Naive thymus-derived CD4-positive, alpha-beta T cell (primary cell): Measurements from ENCODE around the gene LBHD2. TPM values are rescaled to one million over a fixed set of nuclear protein-coding genes. Genes with fewer than 3 reads are reported as not detected.

Experiments used
- ATAC-seq: fragments of 150-1000 bp; cut with Tn5 transposase; 2 replicates; pipeline ENCODE4 v1.10.0; 2021; ENCODE audit warnings: mild to moderate bottlenecking, moderate library complexity
- CTCF ChIA-PET: fragments of 350-600 bp; sonication (Branson Sonifier 250); formaldehyde crosslinking; loops from one replicate; lab custom pipeline; 2021; ENCODE audit warnings: antibody characterized with exemption; lab: Charles Lee
- POLR2A ChIA-PET: fragments of 350-600 bp; sonication (Branson Sonifier 250); formaldehyde crosslinking; loops from one replicate; lab custom pipeline; 2021; ENCODE audit warnings: antibody characterized with exemption, inconsistent platforms; lab: Charles Lee
- DNase-seq, 9 donors: peaks; one replicate each; pipeline versions ENCODE4 v3.0.0 to v3.0.0-alpha.2; 2020 to 2022; ENCODE audit warnings: mixed read lengths in 1 of 9
- H3K27ac ChIP-seq: one replicate; pipeline ENCODE4 v1.7.0; 2013; ENCODE audit warnings: mild to moderate bottlenecking, low read depth, low read length, moderate library complexity
- H3K27me3 ChIP-seq, 2 donors: one replicate each; pipeline ENCODE4 v1.7.0; 2013; ENCODE audit warnings: low read length in 2 of 2, mild to moderate bottlenecking in 2 of 2, moderate library complexity in 2 of 2; ENCODE audit not compliant: control insufficient read depth in 2 of 2, insufficient read depth in 2 of 2
- H3K36me3 ChIP-seq, 3 experiments: 1 replicate in 2 of 3; 2 replicates in 1 of 3; pipeline ENCODE4 v1.7.0; 2013; ENCODE audit warnings: low read length in 3 of 3, mild to moderate bottlenecking in 3 of 3, moderate library complexity in 1 of 3; ENCODE audit not compliant: insufficient read depth in 3 of 3, control insufficient read depth in 2 of 3
- H3K4me1 ChIP-seq, 2 donors: one replicate each; pipeline ENCODE4 v1.7.0; 2013; ENCODE audit warnings: low read length in 2 of 2, mild to moderate bottlenecking in 2 of 2, moderate library complexity in 1 of 2; ENCODE audit not compliant: control insufficient read depth in 2 of 2, insufficient read depth in 2 of 2
- H3K4me3 ChIP-seq: 2 replicates; pipeline ENCODE4 v1.7.0; 2013; ENCODE audit warnings: mild to moderate bottlenecking, low read length
- H3K9me3 ChIP-seq, 3 experiments: 1 replicate in 2 of 3; 2 replicates in 1 of 3; pipeline ENCODE4 v1.7.0; 2013; ENCODE audit warnings: low read length in 3 of 3; ENCODE audit not compliant: control insufficient read depth in 2 of 3
- H3K27ac Mint-ChIP-seq, 9 donors: one replicate each; pipeline ENCODE4 v1.8.0; 2020 to 2022; ENCODE audit warnings: mixed read lengths in 9 of 9, mild to moderate bottlenecking in 8 of 9, moderate library complexity in 5 of 9, inconsistent platforms in 2 of 9
- H3K27me3 Mint-ChIP-seq, 5 donors: one replicate each; pipeline ENCODE4 v1.8.0; 2021 to 2022; ENCODE audit warnings: mixed read lengths in 5 of 5, mild to moderate bottlenecking in 1 of 5
- H3K36me3 Mint-ChIP-seq, 5 donors: one replicate each; pipeline ENCODE4 v1.8.0; 2020 to 2022; ENCODE audit warnings: mixed read lengths in 5 of 5, mild to moderate bottlenecking in 3 of 5, inconsistent platforms in 1 of 5
- H3K4me1 Mint-ChIP-seq, 7 donors: one replicate each; pipeline ENCODE4 v1.8.0; 2020 to 2022; ENCODE audit warnings: mixed read lengths in 7 of 7, mild to moderate bottlenecking in 3 of 7, inconsistent platforms in 1 of 7
- H3K4me3 Mint-ChIP-seq, 10 donors: one replicate each; pipeline ENCODE4 v1.8.0; 2020 to 2022; ENCODE audit warnings: mild to moderate bottlenecking in 10 of 10, mixed read lengths in 10 of 10, moderate library complexity in 6 of 10, inconsistent platforms in 2 of 10
- H3K9me3 Mint-ChIP-seq, 11 donors: one replicate each; pipeline ENCODE4 v1.8.0; 2020 to 2022; ENCODE audit warnings: mixed read lengths in 11 of 11, mild to moderate bottlenecking in 4 of 11, inconsistent platforms in 1 of 11, moderate library complexity in 1 of 11
- intact Hi-C, 2 donors: fragments of 100-400 bp; cut with micrococcal nuclease; formaldehyde crosslinking; loops; one replicate each; pipeline ENCODE4 v1.15.1; 2023
- polyA plus RNA-seq, 2 donors: library from polyadenylated mRNA; unstranded; fragments of 300-500 nt; fragmentation: Illumina TruSeq; gene quantifications; one replicate each; pipeline ENCODE4 v1.2.3, GENCODE V29; 2021
- total RNA-seq, 6 experiments: library from RNA in 5 of 6; stranded (reverse) in 5 of 6; gene quantifications; 1 replicate in 5 of 6; 2 replicates in 1 of 6; pipeline ENCODE4 v1.2.3 and lab custom pipeline; 2021 to 2026

The LBHD2 gene
- total and polyA plus RNA-seq, 7 experiments from 2014 or later: not detected

- peak overlapping the region in 1 of 9 donors; percentile 15 for H3K27ac Mint-ChIP-seq
Observed at GRCh38 chr14:103058164-103059055, 25.6 kb upstream of the LBHD2 start.

GRCh38 chr14:103059556-103059955 lies 24.5 kb upstream of the LBHD2 start:
- Mint-ChIP-seq H3K27me3 (peaks cover 14 to 64% (median 16%) of the 10 kb centered on the region in 5 donors), H3K4me1 (peaks cover 0 to 13% (median 11%) of the 10 kb centered on the region in 7 donors), H3K9me3 (no peaks in the 10 kb centered on the region), H3K36me3 (no peaks in the 10 kb centered on the region), H3K4me3 (peak overlapping the region in 2 of 10 donors; percentile 7 to 12), H3K27ac (no peak overlapping the region)
- peaks cover 3 to 7% of the 10 kb centered on the region in 2 donors for H3K27me3 ChIP-seq
- CTCF ChIA-PET: no interaction called here
- H3K4me3 ChIP-seq: no peak overlapping the region
- H3K36me3 ChIP-seq: no peaks in the 10 kb centered on the region
- no peak overlapping the region for H3K27ac ChIP-seq
- ATAC-seq (no peak), DNase-seq (no peak)
- POLR2A ChIA-PET: interaction anchor here (0.6 kb wide), 1 partner anchor 281 kb away, joined by 4 read pairs; no protein-coding TSS in a partner anchor
- intact Hi-C loops: loop anchor here in 1 of 2 donors (10.0 kb wide), 1 partner anchor 285 kb away; the partner anchor contains the start of gene TRAF3
- no peaks in the 10 kb centered on the region for H3K9me3 ChIP-seq
- H3K4me1 ChIP-seq: no peaks in the 10 kb centered on the region

More at GRCh38 chr14:103058164-103059055, 25.6 kb upstream of the LBHD2 start:
- H3K9me3 Mint-ChIP-seq: no peaks in the 10 kb centered on the region
- intact Hi-C loops: loop anchor here in 1 of 2 donors (10.0 kb wide), 1 partner anchor 284 kb away; the partner anchor contains the start of gene TRAF3
- H3K4me1 Mint-ChIP-seq: peaks cover 0 to 13% (median 11%) of the 10 kb centered on the region in 7 donors
- POLR2A ChIA-PET: no interaction called here
- peak overlapping the region; percentile 39 for H3K4me3 ChIP-seq
- ATAC-seq (no peak), DNase-seq (no peak)
- H3K36me3 ChIP-seq: no peaks in the 10 kb centered on the region
- H3K27me3 ChIP-seq: peaks cover 3 to 7% of the 10 kb centered on the region in 2 donors
- CTCF ChIA-PET: no interaction called here
- peaks cover 10 to 67% (median 14%) of the 10 kb centered on the region in 5 donors for H3K27me3 Mint-ChIP-seq
- peak overlapping the region; percentile 45 to 86 (median 60) for H3K4me3 Mint-ChIP-seq
- no peaks in the 10 kb centered on the region for H3K36me3 Mint-ChIP-seq
- no peaks in the 10 kb centered on the region for H3K9me3 ChIP-seq
- no peak overlapping the region for H3K27ac ChIP-seq
- no peaks in the 10 kb centered on the region for H3K4me1 ChIP-seq

- H3K4me1 Mint-ChIP-seq: peaks cover 0 to 4% (median 1%) of the 10 kb centered on the region in 7 donors
- Histone ChIP-seq H3K4me1 (no peaks in the 10 kb centered on the region), H3K36me3 (no peaks in the 10 kb centered on the region), H3K4me3 (no peak overlapping the region), H3K27ac (no peak overlapping the region), H3K27me3 (peaks cover 3% of the 10 kb centered on the region in 2 donors), H3K9me3 (no peaks in the 10 kb centered on the region)
- no peaks in the 10 kb centered on the region for H3K9me3 Mint-ChIP-seq
- ATAC-seq (no peak), DNase-seq (no peak)
- H3K4me3 Mint-ChIP-seq: no peak overlapping the region
- ChIA-PET POLR2A (no interaction called here), CTCF (interaction anchor here (1.2 kb wide), 1 partner anchor 42 kb away, joined by 3 read pairs; no protein-coding TSS in a partner anchor)
- peaks cover 11 to 45% (median 16%) of the 10 kb centered on the region in 5 donors for H3K27me3 Mint-ChIP-seq
- intact Hi-C loops: no loop called here
- no peak overlapping the region for H3K27ac Mint-ChIP-seq
- H3K36me3 Mint-ChIP-seq: no peaks in the 10 kb centered on the region
Observed at GRCh38 chr14:103061482-103061976, 22.5 kb upstream of the LBHD2 start.

- peaks cover 0 to 1% (median 0%) of the 10 kb centered on the region in 7 donors for H3K4me1 Mint-ChIP-seq
- POLR2A ChIA-PET: no interaction called here
Observed at GRCh38 chr14:103064436-103064835, 19.6 kb upstream of the LBHD2 start.

GRCh38 chr14:103064978-103065377 lies 19.0 kb upstream of the LBHD2 start:
- no peaks in the 10 kb centered on the region for H3K4me1 ChIP-seq
- H3K4me3 ChIP-seq: no peak overlapping the region
- Mint-ChIP-seq H3K9me3 (no peaks in the 10 kb centered on the region), H3K27ac (no peak overlapping the region), H3K27me3 (peaks cover 5 to 23% (median 11%) of the 10 kb centered on the region in 5 donors), H3K36me3 (no peaks in the 10 kb centered on the region), H3K4me1 (peaks cover 0 to 1% (median 0%) of the 10 kb centered on the region in 7 donors), H3K4me3 (no peak overlapping the region)
- ATAC-seq: no peak
- DNase-seq: no peak
- no peaks in the 10 kb centered on the region for H3K9me3 ChIP-seq
- CTCF ChIA-PET: no interaction called here
- POLR2A ChIA-PET: no interaction called here
- intact Hi-C loops: no loop called here
- no peak overlapping the region for H3K27ac ChIP-seq
- H3K36me3 ChIP-seq: no peaks in the 10 kb centered on the region
- H3K27me3 ChIP-seq: no peaks in the 10 kb centered on the region

More at GRCh38 chr14:103064436-103064835, 19.6 kb upstream of the LBHD2 start:
- H3K9me3 ChIP-seq: no peaks in the 10 kb centered on the region
- intact Hi-C loops: no loop called here
- Mint-ChIP-seq H3K27ac (no peak overlapping the region), H3K9me3 (no peaks in the 10 kb centered on the region), H3K27me3 (peaks cover 9 to 29% (median 16%) of the 10 kb centered on the region in 5 donors), H3K4me3 (no peak overlapping the region), H3K36me3 (no peaks in the 10 kb centered on the region)
- CTCF ChIA-PET: no interaction called here
- no peak for DNase-seq
- no peak overlapping the region for H3K27ac ChIP-seq
- H3K36me3 ChIP-seq: no peaks in the 10 kb centered on the region
- no peak for ATAC-seq
- no peaks in the 10 kb centered on the region for H3K4me1 ChIP-seq
- no peaks in the 10 kb centered on the region for H3K27me3 ChIP-seq
- no peak overlapping the region for H3K4me3 ChIP-seq

GRCh38 chr14:103065861-103066260 lies 18.1 kb upstream of the LBHD2 start:
- H3K4me3 Mint-ChIP-seq: no peak overlapping the region
- Histone ChIP-seq H3K36me3 (no peaks in the 10 kb centered on the region), H3K9me3 (no peaks in the 10 kb centered on the region), H3K27me3 (no peaks in the 10 kb centered on the region), H3K4me3 (no peak overlapping the region), H3K4me1 (no peaks in the 10 kb centered on the region), H3K27ac (no peak overlapping the region)
- H3K36me3 Mint-ChIP-seq: no peaks in the 10 kb centered on the region
- no peaks in the 10 kb centered on the region for H3K9me3 Mint-ChIP-seq
- ATAC-seq: no peak
- no peak for DNase-seq
- POLR2A ChIA-PET: no interaction called here
- H3K27ac Mint-ChIP-seq: no peak overlapping the region
- intact Hi-C loops: no loop called here
- CTCF ChIA-PET: no interaction called here
- no peaks in the 10 kb centered on the region for H3K4me1 Mint-ChIP-seq
- H3K27me3 Mint-ChIP-seq: peaks cover 0 to 18% (median 7%) of the 10 kb centered on the region in 5 donors
